NK-92 (cell line): ENCODE results near the gene SCUBE1.

Source experiments
- DNase-seq: peaks from one replicate; lab custom pipeline; 2025; ENCODE audit not compliant: unreplicated experiment; lab: John Stamatoyannopoulos, UW

Gene SCUBE1

DNA sequence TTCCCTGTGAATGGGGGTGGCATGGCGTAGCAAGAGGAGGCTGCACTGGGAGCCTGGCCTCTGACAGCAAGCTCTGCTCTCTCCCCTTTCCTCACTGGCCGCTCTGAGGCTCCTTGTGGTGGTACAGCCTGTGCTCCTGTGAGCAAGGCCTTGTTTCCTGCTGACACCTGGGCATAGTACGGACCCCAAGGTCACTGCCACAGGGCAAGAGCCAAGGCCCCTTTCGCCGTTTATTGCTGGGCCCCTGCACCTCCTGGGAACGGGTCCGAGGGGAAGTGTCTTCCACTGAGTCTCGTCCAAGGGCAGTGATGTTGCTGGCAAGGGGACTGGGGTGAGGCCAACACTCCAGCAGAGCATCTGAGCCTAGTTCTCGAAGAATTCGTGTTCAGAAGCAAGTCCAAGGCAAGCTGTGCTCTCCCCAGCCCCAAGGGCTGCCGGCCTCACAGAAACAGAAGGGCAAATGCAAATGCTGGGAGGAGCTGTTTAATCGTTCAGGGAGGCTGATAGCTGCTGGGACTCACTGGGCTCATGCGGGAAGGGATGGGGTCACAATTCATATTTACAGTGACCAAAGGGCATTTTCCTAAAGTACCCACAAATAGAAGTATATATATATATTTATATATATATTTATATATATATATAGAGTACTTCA is 140.3 kb downstream of the SCUBE1 start:
- DNase-seq = no peak

DNA sequence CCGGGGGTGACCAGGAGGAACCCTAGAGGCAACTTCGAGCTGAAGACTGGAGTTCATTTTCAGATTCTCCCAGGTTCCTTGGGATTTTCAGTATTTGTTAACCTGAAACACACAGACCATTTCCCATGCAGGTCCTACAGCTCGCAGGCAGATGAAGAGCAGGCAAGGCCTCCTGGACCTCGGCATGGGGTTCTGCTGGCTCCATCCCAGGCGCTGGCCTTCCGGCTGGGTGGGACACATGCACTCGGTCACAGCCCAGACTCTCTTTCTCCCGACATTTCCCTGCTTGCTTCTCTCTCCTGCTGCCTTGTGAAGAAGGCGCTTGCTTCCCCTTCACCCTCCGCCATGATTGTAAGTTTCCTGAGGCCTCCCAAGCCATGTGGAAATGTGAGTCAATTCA is 140.8 kb downstream of the SCUBE1 start:
- DNase-seq = no peak

DNA sequence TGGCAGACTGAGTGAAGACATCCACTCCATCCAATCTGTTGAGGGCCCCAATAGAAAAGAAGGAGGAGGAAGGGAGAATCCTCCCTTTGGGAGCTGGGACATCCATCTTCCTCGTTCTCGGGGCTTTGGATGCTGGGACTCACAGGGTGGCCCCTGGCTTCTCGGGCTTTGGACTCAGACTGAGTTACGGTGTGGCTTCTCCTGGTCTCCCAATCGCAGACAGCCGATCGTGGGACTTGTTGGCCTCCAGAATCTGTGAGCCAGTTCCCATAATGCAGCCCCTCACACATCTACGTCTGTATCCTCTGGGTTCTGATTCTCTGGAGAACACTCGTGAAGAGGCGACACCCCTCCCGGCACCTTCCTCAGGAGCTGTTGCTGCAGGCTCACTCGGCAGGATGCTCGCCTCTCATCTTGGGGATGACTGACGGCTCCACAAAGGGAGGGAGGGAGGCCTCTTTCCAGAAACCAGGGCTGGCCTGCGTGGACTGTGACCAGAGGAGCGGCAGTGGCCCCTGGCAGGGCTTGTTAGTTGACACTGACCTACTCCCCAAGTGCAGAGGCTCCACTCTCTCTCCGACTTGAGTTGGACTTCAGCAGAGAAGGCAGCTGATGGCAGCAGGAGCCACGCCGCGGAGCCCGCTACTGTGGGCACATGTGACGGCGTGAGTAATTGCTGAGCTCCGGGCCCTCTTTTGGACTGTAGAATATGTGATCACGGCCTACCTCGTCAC is 141.5 kb downstream of the SCUBE1 start:
- no peak for DNase-seq

DNA sequence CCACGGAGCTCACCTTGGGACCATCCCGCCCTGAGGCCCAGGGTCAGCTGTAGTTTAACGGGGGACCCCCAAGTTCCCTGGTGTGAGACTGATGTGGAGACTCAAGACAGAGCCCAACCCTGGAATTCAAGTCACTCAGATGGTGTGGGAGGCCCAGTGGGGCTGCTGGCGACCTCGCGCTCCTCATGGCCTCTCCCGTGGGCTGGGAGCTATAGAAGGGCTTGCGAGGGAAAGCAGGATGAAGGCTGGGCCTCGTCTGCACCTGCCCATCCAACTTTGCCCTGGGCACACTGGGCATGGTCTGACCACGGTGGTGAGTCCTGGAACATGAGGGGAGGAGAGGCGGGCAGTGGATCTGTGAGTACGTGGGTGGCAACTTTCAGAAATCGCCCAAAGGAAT is 142.6 kb downstream of the SCUBE1 start:
- no peak for DNase-seq

DNA sequence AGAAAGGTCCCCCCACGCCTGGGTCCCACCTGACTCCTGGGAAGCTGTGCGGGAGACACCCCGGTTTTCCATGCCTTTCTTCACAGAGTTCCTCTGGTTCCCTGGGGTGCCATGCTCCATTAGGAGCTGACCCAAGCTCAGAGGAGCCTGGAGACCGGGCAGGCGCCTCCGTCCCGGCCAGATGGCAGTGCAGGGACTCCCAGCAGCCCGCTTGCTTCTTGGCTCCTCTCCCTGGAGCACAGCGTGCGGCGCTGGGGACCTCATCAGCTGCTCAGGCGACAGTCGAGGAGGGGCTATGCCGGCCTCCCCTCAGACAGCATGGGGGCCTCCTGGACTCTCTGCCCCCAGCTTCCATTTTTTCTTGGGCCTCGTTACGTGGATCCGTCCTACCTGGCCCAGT is 143.1 kb downstream of the SCUBE1 start:
- DNase-seq = no peak

DNA sequence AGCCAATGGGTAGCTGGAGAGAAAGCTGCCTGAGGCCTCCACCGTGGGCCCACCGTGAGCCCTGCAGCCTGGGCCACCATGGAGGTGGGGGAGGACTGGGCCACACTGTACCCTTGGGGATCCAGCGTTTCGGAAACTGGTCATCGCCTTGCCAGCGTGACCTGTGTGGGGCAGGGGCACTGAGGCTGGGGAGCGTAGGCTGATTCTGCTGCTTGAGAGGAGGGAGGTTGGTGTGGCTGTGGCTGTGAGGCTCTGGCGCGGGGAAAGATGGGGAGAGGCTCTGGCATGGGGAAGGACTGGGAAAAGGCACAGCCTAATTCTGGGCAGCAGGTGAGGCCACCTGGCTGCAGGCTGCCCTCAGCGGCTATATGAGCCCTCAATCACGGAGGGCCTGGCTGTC is 143.6 kb downstream of the SCUBE1 start:
- DNase-seq = no peak

DNA sequence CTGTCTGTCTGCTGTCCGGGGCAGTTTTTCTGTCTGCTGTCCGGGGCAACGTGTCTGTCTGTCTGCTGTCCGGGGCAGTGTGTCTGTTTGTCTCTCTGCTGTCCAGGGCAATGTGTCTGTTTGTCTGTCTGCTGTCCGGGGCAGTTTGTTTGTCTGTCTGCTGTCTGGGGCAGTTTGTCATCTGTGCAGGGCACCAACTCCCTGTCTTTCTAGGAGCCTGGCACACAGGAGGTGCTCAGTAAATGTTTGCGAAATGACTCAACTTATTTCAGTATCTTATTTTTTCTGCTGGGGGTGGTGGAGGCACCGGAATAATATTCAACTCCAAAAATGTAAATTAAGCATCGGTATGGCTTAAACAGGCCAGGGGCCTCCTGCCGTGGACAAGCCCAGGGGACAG is 144.2 kb downstream of the SCUBE1 start:
- DNase-seq = no peak

DNA sequence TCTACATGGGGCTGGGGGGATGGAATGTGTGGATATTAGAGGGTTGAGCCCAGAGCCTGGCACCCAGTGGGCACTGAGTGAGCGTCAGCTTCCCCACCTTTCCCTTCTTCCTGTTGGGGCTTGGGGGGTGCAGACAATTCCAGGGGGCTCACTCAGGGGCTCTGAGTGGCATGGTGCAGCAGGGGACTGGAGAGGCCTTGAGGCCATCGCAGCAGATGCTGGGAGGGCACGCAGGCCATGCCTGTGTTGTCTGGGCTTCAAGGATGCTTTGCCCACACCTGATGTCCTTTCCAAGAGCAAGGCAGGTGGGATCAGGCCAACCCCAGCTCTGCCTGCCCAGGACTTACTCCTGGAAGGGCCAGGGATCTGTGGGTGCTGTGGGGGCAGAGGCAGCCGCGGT is 145.0 kb downstream of the SCUBE1 start:
- no peak for DNase-seq

DNA sequence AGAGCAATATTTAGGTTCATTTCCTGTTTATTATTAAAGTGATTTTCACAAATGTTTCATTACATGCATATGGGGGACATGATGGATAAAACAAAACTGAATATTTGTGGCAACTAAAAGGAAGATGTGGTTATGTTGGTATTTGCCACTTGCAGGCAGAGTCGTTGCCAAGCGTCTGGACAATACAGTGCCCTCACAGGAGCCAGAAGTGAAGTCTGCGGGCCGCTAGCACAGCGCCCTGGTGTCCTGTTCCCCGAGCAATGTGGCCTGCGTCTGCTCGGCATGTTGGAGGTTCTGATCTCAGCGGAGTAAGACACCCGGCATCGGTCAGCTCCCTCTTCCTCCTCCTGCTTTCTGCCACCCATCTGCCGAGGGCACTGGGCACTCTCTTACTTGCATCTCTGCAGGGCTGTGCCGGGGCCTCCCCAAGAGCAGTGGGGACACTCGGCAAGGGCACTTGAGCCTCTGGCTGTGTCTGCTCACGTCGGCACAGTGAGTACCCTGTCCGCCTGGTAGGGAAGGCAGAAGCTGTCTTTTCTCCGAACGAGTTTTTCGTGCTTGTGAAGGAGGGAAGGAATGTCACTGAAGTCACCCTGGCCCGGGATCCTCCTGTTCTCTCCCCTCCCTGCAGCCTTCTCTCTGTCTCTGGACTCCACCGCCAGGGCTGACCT is 145.8 kb downstream of the SCUBE1 start:
- no peak for DNase-seq

DNA sequence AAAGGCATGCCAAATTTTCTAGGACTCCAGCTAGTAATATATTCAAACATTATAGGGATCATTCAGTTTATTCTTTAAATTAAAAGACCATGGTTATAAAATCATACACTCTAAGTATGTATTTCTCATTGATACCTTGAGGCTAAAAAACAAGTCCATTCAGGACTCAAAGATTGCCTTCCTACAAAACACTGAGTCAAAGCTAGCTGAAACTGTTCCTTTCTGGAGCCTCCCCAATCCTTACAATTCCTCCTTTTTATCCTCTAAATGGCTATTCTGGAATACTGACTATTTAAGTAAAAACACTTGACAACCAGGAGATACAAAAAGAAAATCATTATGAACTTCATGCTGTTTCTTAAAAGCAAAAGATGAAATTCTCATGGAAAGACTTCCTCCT is 151.3 kb downstream of the SCUBE1 start:
- DNase-seq = no peak

DNA sequence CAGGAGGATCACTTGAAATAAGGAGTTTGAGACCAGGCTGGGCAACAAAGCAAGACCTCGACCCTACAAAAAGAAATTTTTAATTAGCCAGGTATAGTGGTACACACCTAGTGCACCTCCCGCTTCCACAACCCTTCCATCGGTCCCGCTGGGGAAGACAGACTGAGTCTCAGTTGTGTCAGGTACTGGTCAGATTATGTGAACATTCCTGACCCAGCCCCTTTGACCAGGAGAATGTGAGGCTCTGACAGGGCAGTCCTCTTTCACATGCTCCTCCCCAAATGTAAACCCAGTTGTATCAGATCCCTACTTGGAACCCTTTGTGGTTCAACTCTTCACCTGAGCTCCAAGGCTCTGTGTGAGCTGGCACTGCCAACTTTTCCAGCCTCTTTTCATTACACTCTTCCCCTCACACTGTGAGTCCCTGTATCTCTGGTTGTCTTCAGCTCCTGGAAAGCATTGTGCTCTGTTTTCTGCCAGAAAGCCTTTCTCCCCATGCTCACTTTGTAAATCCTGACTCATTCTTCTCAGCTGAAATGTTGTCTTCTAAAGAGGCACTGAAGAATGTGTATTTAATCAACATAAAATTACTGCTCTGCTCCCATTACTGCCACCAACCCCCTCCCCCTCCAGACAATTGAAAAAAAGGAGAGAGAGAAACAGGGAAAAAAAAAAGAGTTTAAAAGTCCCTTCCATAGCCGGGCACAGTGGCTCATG is 154.2 kb downstream of the SCUBE1 start:
- no peak for DNase-seq

DNA sequence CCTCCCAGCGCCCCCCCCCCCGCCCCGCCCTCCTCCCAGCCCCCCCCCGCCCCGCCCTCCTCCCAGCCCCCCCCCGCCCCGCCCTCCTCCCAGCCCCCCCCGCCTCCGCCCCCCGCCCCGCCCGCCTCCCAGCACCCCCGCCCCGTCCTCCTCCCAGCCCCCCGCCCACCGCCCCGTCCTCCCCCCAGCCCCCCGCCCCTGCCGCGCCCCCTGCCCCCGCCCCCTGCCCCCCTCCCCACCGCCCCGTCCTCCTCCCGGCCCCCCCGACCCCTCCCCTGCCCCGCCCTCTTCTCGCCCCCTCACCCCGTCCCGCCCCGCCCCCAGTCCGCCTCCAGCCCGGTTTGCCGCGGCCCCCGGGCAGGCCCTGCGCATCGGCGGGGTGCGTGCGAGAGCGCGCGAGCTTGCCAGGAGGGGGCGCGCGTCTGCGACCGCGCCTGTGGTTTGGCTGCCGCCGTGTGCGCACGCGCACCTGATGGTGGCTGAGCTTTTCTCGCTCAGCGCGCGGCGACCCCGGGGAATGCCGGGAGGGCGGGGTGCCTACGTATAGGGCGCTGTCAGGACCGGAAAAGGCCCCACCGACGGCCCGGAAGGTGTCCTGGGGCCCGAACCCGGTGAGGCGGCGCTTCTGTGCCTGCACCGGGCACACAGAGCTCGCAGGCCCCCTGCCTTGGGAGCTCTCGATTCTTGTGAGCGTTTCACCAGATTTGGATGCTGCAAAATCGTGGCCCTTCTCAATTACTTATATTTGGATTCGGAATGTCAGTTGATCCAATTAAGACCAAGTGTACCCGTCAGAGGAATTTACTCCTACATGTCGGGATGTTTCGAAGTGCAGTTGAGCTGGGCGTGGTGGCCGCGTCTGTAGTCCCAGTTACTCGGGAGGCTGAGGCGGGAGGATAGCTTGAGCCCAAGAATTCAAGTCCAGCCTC is 155.7 kb downstream of the SCUBE1 start:
- peak; percentile 74 for DNase-seq

DNA sequence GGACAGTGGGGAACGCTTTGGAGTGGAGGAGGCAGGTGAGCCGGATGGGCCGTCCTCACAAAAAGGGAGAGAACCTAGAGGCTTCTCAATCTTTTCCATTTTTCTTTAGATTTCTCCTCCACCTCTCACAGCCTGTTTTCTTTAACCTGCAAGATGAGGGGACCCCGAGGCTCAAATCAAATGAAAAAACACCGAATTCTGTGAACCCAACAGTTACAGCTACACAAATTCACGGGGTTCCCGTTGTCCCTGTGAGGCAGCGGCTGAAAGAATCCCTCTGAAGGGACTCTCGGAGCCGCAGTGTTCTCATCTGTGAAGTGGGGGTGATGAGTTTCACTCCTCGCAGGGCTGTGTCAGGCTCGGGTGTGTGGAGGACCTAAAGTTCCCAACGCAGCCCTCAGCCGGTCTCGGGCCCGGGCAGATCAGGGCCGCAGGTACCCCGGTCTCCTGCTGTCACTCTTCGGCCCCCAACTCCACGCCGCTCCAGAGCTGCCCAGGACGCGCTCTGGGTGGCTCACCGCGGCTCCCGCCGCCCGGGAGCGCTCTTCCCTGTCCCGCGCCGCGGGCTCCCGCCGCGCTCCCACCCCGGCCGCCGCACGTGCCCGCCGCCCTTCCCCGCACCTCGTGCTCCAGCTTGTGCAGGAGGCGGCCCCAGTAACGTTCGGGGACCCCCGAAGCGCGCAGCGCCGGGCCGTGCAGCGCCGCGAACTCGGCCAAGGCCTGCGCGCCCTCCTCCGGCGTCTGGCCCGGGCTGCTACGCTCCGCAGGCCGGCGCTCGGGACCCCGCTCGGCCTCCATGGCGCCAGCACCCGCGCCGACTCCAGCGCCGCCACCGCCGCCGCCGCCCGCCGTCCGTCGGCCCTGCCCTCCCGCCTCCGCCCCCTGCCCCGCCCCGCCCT is 156.7 kb downstream of the SCUBE1 start, which contains the start of gene TTLL12:
TTLL12 (minus strand) TSS at position 863 of the 899 bp plus-strand sequence; CDS start at position 798, 65 bp downstream.
- DNase-seq = no peak

DNA sequence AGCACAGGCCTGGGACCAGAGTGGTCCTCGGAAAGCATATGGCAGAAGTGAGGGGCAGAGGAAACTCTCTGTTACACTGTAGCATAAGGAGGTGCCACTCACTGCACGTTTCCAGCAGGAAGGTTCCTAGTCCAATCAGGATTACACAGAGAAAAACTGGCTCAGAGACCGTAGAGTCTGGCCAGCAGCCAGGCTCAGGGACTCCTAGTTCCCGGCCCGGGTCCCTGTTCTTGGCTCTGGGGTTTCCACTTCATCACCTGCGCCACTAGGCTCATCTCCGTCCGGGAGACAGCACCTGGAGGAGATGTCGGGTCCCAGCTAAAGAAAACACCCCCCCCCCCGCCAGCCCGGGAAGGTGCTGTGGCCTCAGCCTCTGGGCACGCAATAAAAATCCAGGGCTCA is 157.3 kb downstream of the SCUBE1 start:
- no peak for DNase-seq

DNA sequence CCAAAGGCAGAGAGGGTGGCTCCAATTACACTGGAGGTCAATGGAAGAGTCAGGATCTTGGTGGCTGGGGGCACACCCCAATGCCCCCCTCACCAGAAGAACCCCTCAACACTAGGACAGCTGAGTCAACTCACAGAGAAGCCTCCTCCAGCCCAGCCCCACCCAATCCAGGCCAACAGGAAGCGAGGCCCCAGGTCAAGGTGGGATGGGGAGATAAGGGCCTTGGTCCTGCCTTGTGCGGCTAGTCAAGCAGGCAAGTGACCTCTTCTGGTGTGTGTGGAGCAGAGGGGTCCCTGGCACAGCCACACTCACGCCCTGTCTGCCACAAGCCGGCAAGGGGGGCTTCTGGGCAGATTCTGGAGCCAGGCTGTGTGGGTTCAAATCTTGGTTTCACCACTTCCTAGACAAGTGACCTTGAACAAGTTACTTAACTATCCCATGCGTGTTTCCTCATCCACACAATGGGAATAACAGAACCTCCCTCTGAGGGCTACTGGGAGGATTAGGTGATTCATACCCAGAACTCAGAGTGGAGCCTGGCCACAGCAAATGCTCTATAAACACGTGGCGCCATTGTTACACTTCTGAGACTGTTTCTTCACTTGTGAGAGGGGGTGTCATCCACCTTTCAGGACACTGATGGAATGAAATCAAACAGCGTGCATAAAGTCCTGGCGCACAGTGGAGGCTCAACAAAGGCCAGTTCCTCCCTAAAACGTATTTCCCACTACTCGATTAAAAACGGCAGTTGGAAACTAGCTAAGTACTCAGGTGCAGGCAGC is 159.5 kb downstream of the SCUBE1 start:
- DNase-seq = no peak

DNA sequence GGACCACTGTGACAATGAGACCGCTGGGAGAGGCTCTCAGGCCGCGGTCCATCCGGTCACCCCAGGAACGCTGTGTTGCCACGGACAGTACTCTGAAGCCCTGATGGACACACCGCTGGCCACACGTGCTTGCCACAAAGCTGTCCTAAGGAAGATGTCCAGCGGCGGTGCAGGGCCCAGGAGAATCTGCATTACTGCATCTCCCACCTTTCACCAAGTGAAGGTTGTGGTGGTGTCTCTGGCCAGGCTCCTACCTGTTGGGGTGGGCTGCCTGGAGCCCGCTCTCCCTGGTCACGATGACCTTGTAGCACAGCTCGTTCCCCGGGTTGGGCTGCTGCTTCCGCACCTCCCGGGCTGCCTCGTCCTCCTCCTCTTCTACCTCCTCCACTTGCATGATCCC is 160.4 kb downstream of the SCUBE1 start:
- DNase-seq = no peak

DNA sequence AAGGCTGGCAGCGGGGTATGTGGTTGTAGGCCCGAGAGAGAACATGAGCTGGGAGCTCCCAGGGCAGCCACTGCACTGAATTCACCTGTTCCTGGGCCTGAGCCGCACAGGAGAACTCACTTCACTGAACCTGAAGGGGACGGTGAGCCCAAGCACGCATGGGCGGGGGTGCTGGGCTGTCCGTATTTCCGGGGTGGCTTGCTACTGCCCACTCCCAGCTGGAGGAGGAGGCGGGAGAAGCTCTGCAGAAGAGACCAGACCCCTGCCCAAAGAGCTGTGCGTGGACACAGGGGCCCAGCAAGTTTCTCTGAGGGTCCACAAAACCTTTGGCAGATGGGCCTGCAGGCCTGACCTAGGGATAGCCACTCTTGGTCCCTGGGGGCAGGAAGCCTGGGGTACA is 161.1 kb downstream of the SCUBE1 start:
- DNase-seq = no peak

DNA sequence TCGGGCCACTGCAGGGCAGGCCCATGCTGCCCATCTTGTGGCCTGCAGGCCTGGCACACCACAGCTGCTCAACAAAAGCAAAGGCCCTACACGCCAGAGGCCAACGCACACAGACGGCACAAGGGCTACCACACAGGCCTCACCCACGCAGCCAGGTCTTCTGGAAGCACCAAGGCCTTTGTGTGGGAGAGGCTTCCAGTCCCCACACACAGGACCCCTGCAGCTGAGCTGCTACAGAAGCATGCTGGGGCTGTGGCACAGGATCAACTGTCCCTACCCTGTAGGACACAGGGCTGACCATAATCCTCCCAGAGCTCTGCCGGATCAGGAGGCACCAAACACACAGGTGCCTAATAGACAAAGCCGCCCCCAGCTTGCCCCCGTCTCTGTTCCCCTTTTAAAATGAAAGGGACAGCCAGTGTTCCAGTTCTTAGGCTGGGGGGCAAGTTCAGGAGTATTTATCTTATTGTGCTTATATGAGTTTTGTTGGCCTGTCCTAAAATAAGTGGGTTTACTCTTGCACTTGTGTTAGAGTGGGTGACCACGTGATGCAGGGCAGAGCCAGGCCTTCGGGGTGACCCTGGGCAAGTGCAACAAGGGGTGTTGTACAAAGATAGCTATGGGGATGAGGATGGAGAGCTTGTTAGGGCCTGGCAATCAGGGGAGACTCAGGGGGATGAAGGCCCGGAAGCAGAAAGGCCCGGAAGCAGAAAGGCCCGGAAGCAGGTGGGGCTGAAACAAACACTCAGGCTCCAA is 161.7 kb downstream of the SCUBE1 start:
- no peak for DNase-seq
